CD14-positive monocyte (primary cell): Measurements from ENCODE around the gene VWA5B2. TPM values are rescaled to one million over a fixed set of nuclear protein-coding genes. Genes with fewer than 3 reads are reported as not detected.

ENCODE experiments used
- DNase-seq, 3 donors: peaks; one replicate each; pipeline ENCODE4 v3.0.0-alpha.2; 2011 to 2022
- H2AFZ ChIP-seq: 2 replicates; pipeline ENCODE4 v1.6.0; 2012; ENCODE audit warnings: mild to moderate bottlenecking, low read depth, low read length, inconsistent platforms; ENCODE audit not compliant: insufficient read depth, poor library complexity, severe bottlenecking
- H3K27ac ChIP-seq, 2 donors: 1 replicate in 1 of 2; 2 replicates in 1 of 2; pipeline ENCODE4 v1.5.1; 2012 to 2013; ENCODE audit warnings: low read length in 2 of 2, control low read depth in 1 of 2, inconsistent platforms in 1 of 2, low read depth in 1 of 2, mild to moderate bottlenecking in 1 of 2
- H3K27me3 ChIP-seq, 2 donors: one replicate each; pipeline versions ENCODE4 v1.6.0 to v1.6.1; 2011 to 2013; ENCODE audit warnings: low read length in 2 of 2; ENCODE audit not compliant: control insufficient read depth in 2 of 2, insufficient read depth in 2 of 2
- H3K36me3 ChIP-seq, 2 donors: replicated peaks in 1 of 2; 1 replicate in 1 of 2; 2 replicates in 1 of 2; pipeline versions ENCODE4 v1.5.1 to v1.6.1; 2012 to 2013; ENCODE audit warnings: low read length in 2 of 2, control low read depth in 1 of 2, inconsistent platforms in 1 of 2, mild to moderate bottlenecking in 1 of 2; ENCODE audit not compliant: insufficient read depth in 2 of 2, control insufficient read depth in 1 of 2
- H3K4me1 ChIP-seq, 2 donors: 1 replicate in 1 of 2; 2 replicates in 1 of 2; pipeline versions ENCODE4 v1.5.1 to v1.6.1; 2012 to 2013; ENCODE audit warnings: low read length in 2 of 2, control low read depth in 1 of 2, inconsistent platforms in 1 of 2, mild to moderate bottlenecking in 1 of 2, moderate library complexity in 1 of 2; ENCODE audit not compliant: insufficient read depth in 2 of 2, control insufficient read depth in 1 of 2
- H3K4me2 ChIP-seq: replicated peaks from 2 replicates; pipeline ENCODE3; 2012; ENCODE audit warnings: low read length, moderate library complexity, mild to moderate bottlenecking; ENCODE audit not compliant: poor library complexity, severe bottlenecking; ENCODE audit errors: extremely low read depth
- H3K4me3 ChIP-seq, 3 experiments: fragments of 200-600 bp in 1 of 3; sonication (generic) in 1 of 3; replicated peaks in 1 of 3; 1 replicate in 2 of 3; 2 replicates in 1 of 3; pipeline ENCODE4 v1.5.1; 2011 to 2013; ENCODE audit warnings: low read length in 3 of 3, mild to moderate bottlenecking in 3 of 3, control low read depth in 2 of 3, low read depth in 2 of 3, inconsistent platforms in 1 of 3, moderate library complexity in 1 of 3
- H3K79me2 ChIP-seq: 2 replicates; pipeline ENCODE4 v1.6.0; 2012; ENCODE audit warnings: mild to moderate bottlenecking, control low read depth, inconsistent platforms, low read length, moderate library complexity; ENCODE audit not compliant: insufficient read depth
- H3K9ac ChIP-seq: 2 replicates; pipeline ENCODE4 v1.6.0; 2017; ENCODE audit warnings: low read length, mild to moderate bottlenecking; ENCODE audit not compliant: insufficient read depth, poor library complexity, severe bottlenecking
- H3K9me3 ChIP-seq, 2 donors: replicated peaks in 1 of 2; 1 replicate in 1 of 2; 2 replicates in 1 of 2; pipeline versions ENCODE4 v1.5.1 to v1.6.1; 2012 to 2013; ENCODE audit warnings: low read length in 2 of 2, control low read depth in 1 of 2; ENCODE audit not compliant: control insufficient read depth in 1 of 2, insufficient read depth in 1 of 2
- H4K20me1 ChIP-seq: 2 replicates; pipeline ENCODE4 v1.6.0; 2012; ENCODE audit warnings: mild to moderate bottlenecking, low read length, control low read depth, moderate library complexity; ENCODE audit not compliant: insufficient read depth
- H3K27ac Mint-ChIP-seq, 7 donors: one replicate each; pipeline ENCODE4 v1.8.0; 2020; ENCODE audit warnings: mild to moderate bottlenecking in 7 of 7, mixed read lengths in 7 of 7, moderate library complexity in 6 of 7, inconsistent platforms in 2 of 7
- H3K27me3 Mint-ChIP-seq, 3 donors: one replicate each; pipeline ENCODE4 v1.8.0; 2021 to 2022; ENCODE audit warnings: low read depth in 3 of 3, mild to moderate bottlenecking in 3 of 3, mixed read lengths in 3 of 3, moderate library complexity in 3 of 3, inconsistent platforms in 1 of 3
- H3K36me3 Mint-ChIP-seq, 2 donors: one replicate each; pipeline ENCODE4 v1.8.0; 2020; ENCODE audit warnings: mixed read lengths in 2 of 2, inconsistent platforms in 1 of 2, mild to moderate bottlenecking in 1 of 2
- H3K4me1 Mint-ChIP-seq: one replicate; pipeline ENCODE4 v1.8.0; 2020; ENCODE audit warnings: mild to moderate bottlenecking, mixed read lengths
- H3K4me3 Mint-ChIP-seq, 2 donors: one replicate each; pipeline ENCODE4 v1.8.0; 2020; ENCODE audit warnings: mild to moderate bottlenecking in 2 of 2, mixed read lengths in 2 of 2, moderate library complexity in 1 of 2
- H3K9me3 Mint-ChIP-seq, 7 donors: one replicate each; pipeline ENCODE4 v1.8.0; 2020 to 2022; ENCODE audit warnings: mixed read lengths in 7 of 7, mild to moderate bottlenecking in 6 of 7, moderate library complexity in 6 of 7, inconsistent platforms in 2 of 7
- WGBS: methylation state at CpG from one replicate; pipeline ENCODE4 v1.1.5; 2013; ENCODE audit warnings: missing lambda C conversion rate; ENCODE audit not compliant: insufficient coverage; 5-methylcytosine and 5-hydroxymethylcytosine counted together
- intact Hi-C, 2 donors: fragments of 100-400 bp; cut with micrococcal nuclease; formaldehyde crosslinking; loops; one replicate each; pipeline versions ENCODE4 v1.15.0 to v1.15.1; 2023
- polyA plus RNA-seq, 3 donors: library from polyadenylated mRNA; depleted of rRNA in 1 of 3; unstranded in 2 of 3; stranded (reverse) in 1 of 3; fragments of 300-500 nt in 2 of 3; fragments of >200 nt in 1 of 3; fragmentation: Illumina TruSeq in 2 of 3; gene quantifications; 1 replicate in 2 of 3; 2 replicates in 1 of 3; pipeline ENCODE4 v1.2.3, GENCODE V29; 2012 to 2021
- TF ChIP-seq, protein P1 (sequence below): fragments of 200-600 bp; IDR thresholded peaks from one replicate; pipeline ENCODE4 v1.8.0; 2022; ENCODE audit warnings: antibody characterized with exemption, mild to moderate bottlenecking

Gene VWA5B2
- polyA plus RNA-seq, 3 donors: 0.32 TPM; not detected in 2

DNA sequence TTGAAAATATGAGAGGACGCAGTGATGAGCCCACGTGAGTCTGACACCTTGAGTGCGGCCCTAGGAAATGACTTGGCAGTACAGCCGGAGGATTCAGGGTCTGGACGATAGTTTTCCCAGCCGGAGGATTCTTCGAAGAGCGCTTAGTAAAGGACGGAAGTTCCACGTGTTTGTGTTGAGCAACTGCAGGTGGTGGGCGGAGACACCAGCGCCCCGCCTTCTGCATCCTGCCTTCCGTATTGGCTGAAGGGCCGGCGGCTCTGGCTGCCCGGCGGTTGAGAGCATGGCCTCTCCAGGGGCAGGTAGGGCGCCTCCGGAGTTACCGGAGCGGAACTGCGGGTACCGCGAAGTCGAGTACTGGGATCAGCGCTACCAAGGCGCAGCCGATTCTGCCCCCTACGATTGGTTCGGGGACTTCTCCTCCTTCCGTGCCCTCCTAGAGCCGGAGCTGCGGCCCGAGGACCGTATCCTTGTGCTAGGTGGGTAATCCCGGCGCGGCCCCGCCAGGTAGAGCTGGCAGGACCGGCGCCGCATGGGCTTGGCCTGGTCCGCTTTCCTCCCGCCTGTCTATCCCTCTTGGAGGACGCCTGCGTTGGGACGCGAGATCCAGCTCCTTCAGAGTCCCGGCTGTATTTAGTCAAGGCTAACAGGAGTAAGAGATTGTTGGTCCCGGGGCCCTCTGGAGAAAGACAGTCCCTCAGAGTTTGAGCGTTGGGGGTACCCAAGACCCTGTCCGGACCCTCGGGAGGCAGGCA is 20.2 kb downstream of the VWA5B2 start, which contains the start of gene EEF1AKMT4:
EEF1AKMT4 (plus strand) TSS at position 261 of the 755 bp plus-strand sequence; CDS start at position 284, 23 bp downstream.
- Histone ChIP-seq H3K27ac (peak within 1 kb of the TSS; percentile 79 to 87), H3K4me1 (peaks cover 15 to 24% of the 10 kb centered on the region in 2 donors), H3K4me2 (peak within 1 kb of the TSS; percentile 93), H3K9ac (peak within 1 kb of the TSS; percentile 78), H4K20me1 (no peaks in the 10 kb centered on the region), H2AFZ (peak within 1 kb of the TSS; percentile 100), H3K79me2 (peaks cover 14% of the 10 kb centered on the region), H3K9me3 (no peaks in the 10 kb centered on the region), H3K36me3 (peaks cover 12 to 16% of the 10 kb centered on the region in 2 donors), H3K4me3 (peak within 1 kb of the TSS; percentile 85 to 88 (median 87)), H3K27me3 (no peaks in the 10 kb centered on the region)
- H3K9me3 Mint-ChIP-seq: no peaks in the 10 kb centered on the region
- DNase-seq: peak; percentile 98
- H3K36me3 Mint-ChIP-seq: peaks cover 15 to 18% of the 10 kb centered on the region in 2 donors
- peak within 1 kb of the TSS; percentile 96 to 98 (median 97) for H3K27ac Mint-ChIP-seq
- intact Hi-C loops: loop anchor here (2.0 to 10.0 kb wide), 5 partner anchors 48 to 355 kb away; partner anchors contain the start of genes ABCF3 (in 2 of the 2), PSMD2 (in 2 of the 2), AP2M1 (in 1 of the 2) and EIF4G1 (in 1 of the 2)
- TF ChIP-seq, protein P1, sequence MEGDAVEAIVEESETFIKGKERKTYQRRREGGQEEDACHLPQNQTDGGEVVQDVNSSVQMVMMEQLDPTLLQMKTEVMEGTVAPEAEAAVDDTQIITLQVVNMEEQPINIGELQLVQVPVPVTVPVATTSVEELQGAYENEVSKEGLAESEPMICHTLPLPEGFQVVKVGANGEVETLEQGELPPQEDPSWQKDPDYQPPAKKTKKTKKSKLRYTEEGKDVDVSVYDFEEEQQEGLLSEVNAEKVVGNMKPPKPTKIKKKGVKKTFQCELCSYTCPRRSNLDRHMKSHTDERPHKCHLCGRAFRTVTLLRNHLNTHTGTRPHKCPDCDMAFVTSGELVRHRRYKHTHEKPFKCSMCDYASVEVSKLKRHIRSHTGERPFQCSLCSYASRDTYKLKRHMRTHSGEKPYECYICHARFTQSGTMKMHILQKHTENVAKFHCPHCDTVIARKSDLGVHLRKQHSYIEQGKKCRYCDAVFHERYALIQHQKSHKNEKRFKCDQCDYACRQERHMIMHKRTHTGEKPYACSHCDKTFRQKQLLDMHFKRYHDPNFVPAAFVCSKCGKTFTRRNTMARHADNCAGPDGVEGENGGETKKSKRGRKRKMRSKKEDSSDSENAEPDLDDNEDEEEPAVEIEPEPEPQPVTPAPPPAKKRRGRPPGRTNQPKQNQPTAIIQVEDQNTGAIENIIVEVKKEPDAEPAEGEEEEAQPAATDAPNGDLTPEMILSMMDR: no peak
- H3K4me3 Mint-ChIP-seq: peak within 1 kb of the TSS; percentile 88 to 90
- peaks cover 11% of the 10 kb centered on the region for H3K4me1 Mint-ChIP-seq
- peaks cover 0 to 3% (median 0%) of the 10 kb centered on the region in 3 donors for H3K27me3 Mint-ChIP-seq
- WGBS: under 1% methylated on average over 53 of the region's 54 CpGs

DNA sequence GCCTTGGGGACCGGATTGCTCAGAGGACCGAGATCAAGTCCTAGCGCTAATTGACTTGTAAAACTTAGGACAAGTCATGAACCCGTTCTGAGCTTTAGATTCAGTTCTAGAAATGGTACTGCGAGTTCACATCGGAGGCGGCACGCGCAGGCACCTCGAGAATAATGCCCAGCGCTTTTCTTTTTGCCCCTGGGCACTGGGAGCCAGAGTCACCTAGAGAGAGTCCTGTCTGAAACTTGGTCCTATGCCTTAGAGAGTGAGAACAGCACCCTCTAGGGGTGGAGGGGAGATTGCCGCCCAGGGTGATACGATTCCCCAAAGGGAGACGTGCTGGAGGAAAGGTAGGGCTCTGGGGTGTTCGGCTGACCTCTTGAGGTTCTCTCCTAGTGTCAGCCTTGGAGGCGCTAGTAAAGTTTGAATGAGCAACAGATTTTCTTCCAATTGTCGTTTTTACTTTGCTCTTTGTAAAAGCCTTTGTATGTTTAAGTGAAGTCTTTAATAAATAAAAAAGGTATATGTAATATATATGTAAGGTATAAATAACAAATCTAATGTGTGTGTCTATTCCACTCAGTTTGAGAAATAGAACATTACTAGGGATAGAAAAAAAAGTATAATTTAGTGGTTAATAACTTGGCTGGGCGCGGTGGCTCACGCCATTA is 20.9 kb downstream of the VWA5B2 start:
- peak overlapping the region; percentile 100 for H2AFZ ChIP-seq
- TF ChIP-seq, protein P1: peak; percentile 87
- peak overlapping the region in 1 of 2 donors; percentile 87 for H3K27ac ChIP-seq
- under 1% methylated on average over 15 of the region's 20 CpGs for WGBS
- H4K20me1 ChIP-seq: peaks cover 1% of the 10 kb centered on the region
- no peaks in the 10 kb centered on the region for H3K27me3 ChIP-seq
- peaks cover 8 to 11% of the 10 kb centered on the region in 2 donors for H3K36me3 Mint-ChIP-seq
- peaks cover 11% of the 10 kb centered on the region for H3K4me1 Mint-ChIP-seq
- peak overlapping the region; percentile 78 for H3K9ac ChIP-seq
- H3K36me3 ChIP-seq: peaks cover 4 to 9% of the 10 kb centered on the region in 2 donors
- peaks cover 15 to 24% of the 10 kb centered on the region in 2 donors for H3K4me1 ChIP-seq
- peaks cover 0 to 3% (median 0%) of the 10 kb centered on the region in 3 donors for H3K27me3 Mint-ChIP-seq
- DNase-seq: peak; percentile 81 to 88 (median 83)
- H3K27ac Mint-ChIP-seq: peak overlapping the region in 4 of 7 donors; percentile 6 to 96 (median 60)
- H3K4me2 ChIP-seq: peak overlapping the region; percentile 93
- H3K4me3 ChIP-seq: peak overlapping the region; percentile 85 to 88 (median 87)
- H3K79me2 ChIP-seq: peaks cover 14% of the 10 kb centered on the region
- no peaks in the 10 kb centered on the region for H3K9me3 Mint-ChIP-seq
- H3K9me3 ChIP-seq: no peaks in the 10 kb centered on the region
- intact Hi-C loops: loop anchor here in 1 of 2 donors (5.0 to 10.0 kb wide), 2 partner anchors 47 to 355 kb away; partner anchors contain the start of gene PSMD2
- H3K4me3 Mint-ChIP-seq: peak overlapping the region; percentile 88 to 90
